Immature natural killer cell (primary cell): ENCODE results near the gene SAMHD1. TPM values are rescaled to one million over a fixed set of nuclear protein-coding genes. Genes with fewer than 3 reads are reported as not detected.
"Not testable (repeated sequence)": the region's sequence is repeated elsewhere in the genome, so short reads cannot be mapped to it uniquely, and the experiment has no call there.

Experiments used
- DNase-seq, 3 donors: peaks; one replicate each; pipeline ENCODE4 v3.0.0; 2022; ENCODE audit warnings: mixed read lengths in 1 of 3
- H3K27ac Mint-ChIP-seq, 6 donors: one replicate each; pipeline ENCODE4 v1.8.0; 2020; ENCODE audit warnings: mixed read lengths in 6 of 6, mild to moderate bottlenecking in 5 of 6, inconsistent platforms in 4 of 6, moderate library complexity in 3 of 6
- H3K27me3 Mint-ChIP-seq, 3 donors: one replicate each; pipeline ENCODE4 v1.8.0; 2020 to 2021; ENCODE audit warnings: low read depth in 3 of 3, mild to moderate bottlenecking in 3 of 3, mixed read lengths in 3 of 3, moderate library complexity in 3 of 3, inconsistent platforms in 1 of 3
- H3K36me3 Mint-ChIP-seq, 3 donors: one replicate each; pipeline ENCODE4 v1.8.0; 2020; ENCODE audit warnings: mixed read lengths in 3 of 3, inconsistent platforms in 2 of 3, mild to moderate bottlenecking in 2 of 3
- H3K4me1 Mint-ChIP-seq, 2 donors: one replicate each; pipeline ENCODE4 v1.8.0; 2020; ENCODE audit warnings: inconsistent platforms in 2 of 2, mild to moderate bottlenecking in 2 of 2, mixed read lengths in 2 of 2, moderate library complexity in 1 of 2
- H3K4me3 Mint-ChIP-seq, 5 donors: one replicate each; pipeline ENCODE4 v1.8.0; 2020; ENCODE audit warnings: mild to moderate bottlenecking in 5 of 5, mixed read lengths in 5 of 5, inconsistent platforms in 3 of 5, moderate library complexity in 3 of 5
- H3K9me3 Mint-ChIP-seq, 6 donors: one replicate each; pipeline ENCODE4 v1.8.0; 2020; ENCODE audit warnings: mild to moderate bottlenecking in 6 of 6, mixed read lengths in 6 of 6, inconsistent platforms in 4 of 6, moderate library complexity in 3 of 6
- polyA plus RNA-seq, 3 donors: library from polyadenylated mRNA; unstranded; fragments of 300-500 nt; fragmentation: Illumina TruSeq; gene quantifications; one replicate each; pipeline ENCODE4 v1.2.3, GENCODE V29; 2021

Gene SAMHD1
- polyA plus RNA-seq, 3 donors from 2014 or later = 202 to 354 (median 297) TPM

DNA sequence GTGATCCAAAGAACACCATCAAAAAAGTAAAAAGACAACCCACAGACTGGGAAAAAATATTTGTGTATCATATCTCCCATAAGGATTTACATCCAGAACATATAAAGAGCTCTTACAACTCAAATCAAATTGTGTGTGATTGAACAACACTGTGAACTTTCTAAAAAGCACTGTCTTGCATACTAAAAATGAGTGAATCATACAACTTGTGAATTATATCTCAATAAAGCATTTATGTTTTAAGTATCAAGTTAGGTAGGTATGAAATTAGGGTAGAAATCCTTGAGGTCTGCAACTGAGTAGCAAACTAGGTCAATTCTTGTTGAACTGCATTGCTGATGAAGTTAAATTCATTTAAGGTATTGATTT, 14.1 kb downstream of the SAMHD1 start:
- no peaks in the 10 kb centered on the region for H3K27me3 Mint-ChIP-seq
- peak overlapping the region; percentile 36 to 64 (median 52) for H3K4me3 Mint-ChIP-seq
- peaks cover 26 to 43% (median 32%) of the 10 kb centered on the region in 3 donors for H3K36me3 Mint-ChIP-seq
- no peaks in the 10 kb centered on the region for H3K9me3 Mint-ChIP-seq
- peaks cover 57 to 69% of the 10 kb centered on the region in 2 donors for H3K4me1 Mint-ChIP-seq
- peak overlapping the region; percentile 50 to 85 (median 78) for H3K27ac Mint-ChIP-seq
- no peak for DNase-seq

DNA sequence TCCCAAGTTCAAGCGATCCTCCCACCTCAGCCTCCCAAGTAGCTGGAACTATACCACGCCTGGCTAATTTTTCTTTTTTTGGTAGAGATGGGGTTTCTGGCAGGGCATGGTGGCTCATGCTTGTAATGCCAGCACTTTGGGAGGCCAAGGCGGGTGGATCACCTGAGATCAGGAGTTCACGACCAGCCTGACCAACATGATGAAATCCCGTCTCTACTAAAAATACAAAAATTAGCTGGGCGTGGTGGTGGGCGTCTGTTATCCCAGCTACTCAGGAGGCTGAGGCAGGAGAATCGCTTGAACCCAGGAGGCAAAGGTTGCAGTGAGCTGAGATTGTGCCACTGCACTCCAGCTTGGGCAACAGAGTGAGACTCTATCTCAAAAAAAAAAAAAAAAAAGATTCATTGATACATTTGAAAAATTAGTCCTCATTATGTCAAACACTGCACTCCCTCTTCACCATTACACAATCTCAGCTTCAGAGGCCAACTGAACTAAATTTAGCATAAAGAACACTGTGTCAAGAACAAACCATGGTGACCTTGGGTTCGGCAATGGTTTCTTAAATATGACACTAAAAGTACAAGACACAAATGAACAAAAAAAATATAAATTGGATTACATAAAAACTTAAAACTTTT, 14.6 kb downstream of the SAMHD1 start:
- DNase-seq, H3K27me3 Mint-ChIP-seq, H3K9me3 Mint-ChIP-seq: not testable (repeated sequence)
- Mint-ChIP-seq H3K27ac (peak overlapping the region; percentile 55 to 85 (median 78)), H3K4me3 (peak overlapping the region; percentile 36 to 64 (median 52)), H3K4me1 (peaks cover 59 to 71% of the 10 kb centered on the region in 2 donors), H3K36me3 (peaks cover 27 to 44% (median 33%) of the 10 kb centered on the region in 3 donors)

DNA sequence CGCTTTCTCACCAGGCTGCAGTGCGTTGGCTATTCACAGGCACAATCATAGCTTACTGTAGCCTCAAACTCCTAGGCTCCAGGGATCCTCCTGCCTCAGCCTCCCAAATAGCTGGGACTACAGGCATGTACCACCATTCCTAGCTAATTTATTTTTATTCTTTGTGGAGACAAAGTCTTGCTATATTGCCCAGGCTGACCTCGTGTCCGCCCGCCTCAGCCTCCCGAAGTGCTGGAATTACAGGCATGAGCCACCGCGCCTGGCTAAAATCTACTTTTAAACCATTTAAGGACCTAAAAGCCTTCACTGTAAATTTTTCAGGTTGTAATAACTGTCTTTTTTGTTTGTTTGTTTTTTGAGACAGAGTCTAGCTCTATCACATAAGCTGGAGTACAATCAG, 15.2 kb downstream of the SAMHD1 start:
- Mint-ChIP-seq H3K4me1 (peaks cover 58 to 71% of the 10 kb centered on the region in 2 donors), H3K27ac (peak overlapping the region in 5 of 6 donors; percentile 48 to 85 (median 68)), H3K36me3 (peaks cover 32 to 44% (median 35%) of the 10 kb centered on the region in 3 donors), H3K9me3 (no peaks in the 10 kb centered on the region), H3K4me3 (peak overlapping the region in 1 of 5 donors; percentile 63), H3K27me3 (no peaks in the 10 kb centered on the region)
- no peak for DNase-seq

DNA sequence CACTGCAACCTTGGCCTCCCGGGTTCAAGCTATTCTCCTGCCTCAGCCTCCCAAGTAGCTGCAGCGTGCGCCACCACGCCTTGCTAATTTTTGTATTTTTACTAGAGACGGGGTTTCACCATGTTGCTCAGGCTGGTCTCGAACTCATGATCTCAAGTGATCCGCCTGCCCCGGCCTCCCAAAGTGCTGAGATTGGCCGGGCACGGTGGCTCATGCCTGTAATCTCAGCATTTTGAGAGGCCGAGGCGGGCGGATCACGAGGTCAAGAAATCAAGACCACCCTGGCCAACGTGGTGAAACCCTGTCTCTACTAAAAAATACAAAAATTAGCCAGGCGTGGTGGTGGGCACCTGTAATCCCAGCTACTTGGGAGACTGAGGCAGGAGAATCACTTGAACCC, 17.9 kb downstream of the SAMHD1 start:
- Mint-ChIP-seq H3K36me3 (peaks cover 34 to 51% (median 38%) of the 10 kb centered on the region in 3 donors), H3K4me1 (peaks cover 60 to 74% of the 10 kb centered on the region in 2 donors)
- H3K27me3 Mint-ChIP-seq, H3K4me3 Mint-ChIP-seq, H3K27ac Mint-ChIP-seq, DNase-seq, H3K9me3 Mint-ChIP-seq: not testable (repeated sequence)

DNA sequence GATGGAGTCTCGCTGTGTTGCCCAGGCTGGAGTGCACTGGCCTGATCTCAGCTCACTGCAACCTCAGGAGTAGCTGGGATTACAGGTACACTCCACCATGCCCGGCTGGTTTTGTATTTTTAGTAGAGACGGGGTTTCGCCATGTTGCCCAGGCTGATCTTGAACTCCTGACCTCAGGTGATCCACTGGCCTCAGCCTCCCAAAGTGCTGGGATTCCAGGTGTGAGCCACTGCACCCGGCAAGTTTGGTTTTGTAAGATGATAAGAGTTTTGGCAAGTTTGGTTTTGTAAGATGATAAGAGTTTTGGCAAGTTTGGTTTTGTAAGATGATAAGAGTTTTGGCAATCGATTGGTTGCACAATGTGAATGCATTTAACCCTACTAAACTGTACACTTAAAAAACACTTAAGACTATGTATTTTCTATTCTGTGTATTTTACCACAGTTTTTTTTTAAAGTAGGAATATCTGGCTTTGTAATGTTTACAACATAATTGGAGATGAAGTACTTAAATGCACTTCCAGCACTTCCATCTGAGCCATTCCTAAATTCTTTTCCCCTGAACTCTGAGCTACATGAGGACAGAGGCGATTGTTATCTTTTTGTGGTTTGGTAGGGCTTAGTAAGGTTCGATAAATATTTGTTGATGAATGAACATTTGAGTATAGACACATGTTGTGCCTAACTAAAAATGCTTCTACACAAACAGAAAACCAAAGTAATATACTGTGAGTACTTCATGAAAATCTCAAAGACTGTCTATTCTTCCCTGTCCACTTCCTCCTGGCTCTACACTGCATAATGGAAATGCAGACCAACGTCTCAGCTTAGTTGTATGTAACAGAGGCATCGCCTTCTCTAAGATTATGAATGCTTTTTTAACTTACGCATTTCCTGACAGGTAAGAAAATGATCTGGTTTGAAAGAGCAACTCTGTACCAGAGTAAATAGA, 18.8 kb downstream of the SAMHD1 start:
- H3K36me3 Mint-ChIP-seq = peaks cover 34 to 52% (median 38%) of the 10 kb centered on the region in 3 donors
- DNase-seq = no peak
- peak overlapping the region; percentile 73 to 95 (median 86) for H3K27ac Mint-ChIP-seq
- no peaks in the 10 kb centered on the region for H3K9me3 Mint-ChIP-seq
- peaks cover 59 to 73% of the 10 kb centered on the region in 2 donors for H3K4me1 Mint-ChIP-seq
- H3K4me3 Mint-ChIP-seq = peak overlapping the region in 3 of 5 donors; percentile 8 to 57 (median 9)
- peaks cover 0 to 3% (median 0%) of the 10 kb centered on the region in 3 donors for H3K27me3 Mint-ChIP-seq

DNA sequence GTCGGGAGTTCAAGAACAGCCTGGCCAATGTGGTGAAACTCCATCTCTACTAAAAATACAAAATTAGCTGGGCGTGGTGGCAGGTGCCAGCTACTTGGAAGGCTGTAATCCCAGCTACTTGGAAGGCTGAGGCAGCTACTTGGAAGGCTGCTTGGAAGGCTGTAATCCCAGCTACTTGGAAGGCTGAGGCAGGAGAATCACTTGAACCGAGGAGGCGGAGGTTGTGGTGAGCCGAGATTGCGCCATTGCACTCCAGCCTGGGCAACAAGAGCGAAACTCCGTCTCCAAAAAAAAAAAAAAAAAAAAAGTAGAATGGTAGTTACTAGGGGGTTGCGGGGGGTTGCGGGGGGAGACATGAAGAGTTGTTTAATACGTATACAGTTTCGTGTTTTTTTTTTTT, 19.4 kb downstream of the SAMHD1 start:
- Mint-ChIP-seq H3K4me1 (peaks cover 52 to 66% of the 10 kb centered on the region in 2 donors), H3K27ac (peak overlapping the region; percentile 77 to 95 (median 93)), H3K36me3 (peaks cover 34 to 50% (median 34%) of the 10 kb centered on the region in 3 donors), H3K4me3 (peak overlapping the region in 4 of 5 donors; percentile 35 to 57 (median 45))
- not testable (repeated sequence) for DNase-seq, H3K27me3 Mint-ChIP-seq, H3K9me3 Mint-ChIP-seq

DNA sequence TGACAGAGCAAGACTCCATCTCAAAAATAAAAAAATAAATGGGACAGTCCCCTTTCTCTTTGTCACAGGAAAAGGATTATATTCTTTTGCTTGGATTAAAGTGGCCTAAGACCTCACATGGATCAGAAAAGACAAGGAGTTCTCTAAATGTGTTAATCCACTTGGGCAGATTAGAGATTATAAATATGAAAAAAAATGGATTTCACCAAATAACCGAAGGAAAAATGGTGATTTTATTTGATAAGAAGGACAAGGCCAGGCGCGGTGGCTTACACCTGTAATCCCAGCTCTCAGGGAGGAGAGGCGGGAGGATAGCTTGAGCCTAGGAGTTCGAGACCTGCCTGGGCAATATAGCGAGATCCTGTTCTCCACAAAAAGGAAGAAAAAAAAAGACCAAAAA, 21.8 kb downstream of the SAMHD1 start:
- DNase-seq = no peak
- Mint-ChIP-seq H3K4me3 (peak overlapping the region in 3 of 5 donors; percentile 10 to 81 (median 29)), H3K27ac (peak overlapping the region; percentile 71 to 95 (median 93)), H3K4me1 (peaks cover 42 to 47% of the 10 kb centered on the region in 2 donors), H3K27me3 (peaks cover 0 to 3% (median 0%) of the 10 kb centered on the region in 3 donors), H3K9me3 (no peaks in the 10 kb centered on the region), H3K36me3 (peaks cover 39 to 62% (median 47%) of the 10 kb centered on the region in 3 donors)

DNA sequence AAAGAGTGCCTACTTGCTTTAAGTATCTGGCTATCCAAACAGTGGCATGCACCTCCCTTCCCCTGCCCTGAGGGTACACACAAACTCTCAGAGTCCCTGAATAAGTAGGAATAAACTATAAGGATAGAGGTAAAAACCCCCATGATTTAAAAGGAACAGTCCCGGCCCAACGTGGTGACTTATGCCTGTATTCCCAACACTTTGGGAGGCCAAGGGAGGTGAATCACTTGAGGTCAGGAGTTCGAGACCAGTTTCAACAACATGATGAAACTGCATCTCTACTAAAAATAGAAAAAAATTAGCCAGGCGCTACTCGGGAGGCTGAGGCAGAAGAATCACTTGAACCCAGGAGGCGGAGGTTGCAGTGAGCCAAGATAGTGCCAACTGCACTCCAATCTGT, 22.2 kb downstream of the SAMHD1 start:
- peak overlapping the region; percentile 71 to 95 (median 84) for H3K27ac Mint-ChIP-seq
- DNase-seq = no peak
- peak overlapping the region in 3 of 5 donors; percentile 10 to 49 (median 43) for H3K4me3 Mint-ChIP-seq
- peaks cover 41 to 50% of the 10 kb centered on the region in 2 donors for H3K4me1 Mint-ChIP-seq
- H3K27me3 Mint-ChIP-seq = peaks cover 0 to 3% (median 0%) of the 10 kb centered on the region in 3 donors
- peaks cover 42 to 64% (median 51%) of the 10 kb centered on the region in 3 donors for H3K36me3 Mint-ChIP-seq
- H3K9me3 Mint-ChIP-seq = no peaks in the 10 kb centered on the region

DNA sequence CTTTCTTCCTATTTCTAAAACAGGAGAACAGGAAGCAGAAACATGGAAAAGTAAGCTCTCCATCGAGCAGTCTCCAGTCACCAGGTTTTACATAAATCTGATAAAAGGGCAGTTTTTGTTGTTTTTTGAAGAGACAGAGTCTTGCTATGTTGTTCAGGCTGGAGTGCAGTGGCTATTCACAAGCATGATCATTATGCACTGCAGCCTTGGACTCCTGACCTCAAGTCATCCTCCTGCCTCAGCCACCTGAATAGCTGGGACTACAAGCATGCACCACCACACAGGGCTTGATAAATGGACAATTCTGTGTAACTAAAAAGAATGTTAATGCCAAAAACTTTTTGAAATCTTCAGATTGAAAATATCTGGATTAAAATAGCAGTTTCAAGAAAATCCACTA, 23.8 kb downstream of the SAMHD1 start:
- H3K36me3 Mint-ChIP-seq = peaks cover 41 to 61% (median 47%) of the 10 kb centered on the region in 3 donors
- peak overlapping the region in 5 of 6 donors; percentile 11 to 51 (median 34) for H3K27ac Mint-ChIP-seq
- peaks cover 0 to 4% (median 0%) of the 10 kb centered on the region in 3 donors for H3K27me3 Mint-ChIP-seq
- H3K4me3 Mint-ChIP-seq = no peak overlapping the region
- peaks cover 38 to 49% of the 10 kb centered on the region in 2 donors for H3K4me1 Mint-ChIP-seq
- H3K9me3 Mint-ChIP-seq = no peaks in the 10 kb centered on the region
- no peak for DNase-seq

DNA sequence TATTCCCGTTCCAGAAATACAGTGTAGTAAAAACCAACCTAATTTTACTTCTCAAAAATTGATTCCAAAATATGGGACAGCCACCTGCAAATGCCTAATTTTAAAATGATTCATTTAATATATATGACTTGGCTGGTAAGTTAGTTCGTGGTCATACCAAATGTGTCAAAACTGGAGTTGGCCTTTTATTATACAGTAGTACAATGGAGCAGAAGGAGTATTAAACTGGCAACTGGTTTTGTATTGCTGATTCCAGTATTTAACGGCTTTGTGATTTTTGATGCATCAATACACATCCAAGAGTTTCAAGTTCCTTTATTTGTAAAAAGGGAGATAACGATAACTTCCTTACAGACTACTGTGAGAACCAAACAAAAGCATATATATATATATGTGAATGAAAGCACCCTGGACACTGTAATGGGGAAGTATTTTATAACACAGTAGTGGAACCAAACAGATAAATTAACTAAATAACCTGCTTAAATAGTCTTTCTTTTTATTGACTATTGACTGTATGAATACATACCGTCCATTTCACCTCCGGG, 24.8 kb downstream of the SAMHD1 start:
- H3K36me3 Mint-ChIP-seq = peaks cover 38 to 59% (median 40%) of the 10 kb centered on the region in 3 donors
- H3K9me3 Mint-ChIP-seq = no peaks in the 10 kb centered on the region
- peaks cover 0 to 5% (median 0%) of the 10 kb centered on the region in 3 donors for H3K27me3 Mint-ChIP-seq
- H3K4me3 Mint-ChIP-seq = no peak overlapping the region
- peak overlapping the region in 5 of 6 donors; percentile 11 to 75 (median 66) for H3K27ac Mint-ChIP-seq
- peaks cover 30 to 39% of the 10 kb centered on the region in 2 donors for H3K4me1 Mint-ChIP-seq
- no peak for DNase-seq

DNA sequence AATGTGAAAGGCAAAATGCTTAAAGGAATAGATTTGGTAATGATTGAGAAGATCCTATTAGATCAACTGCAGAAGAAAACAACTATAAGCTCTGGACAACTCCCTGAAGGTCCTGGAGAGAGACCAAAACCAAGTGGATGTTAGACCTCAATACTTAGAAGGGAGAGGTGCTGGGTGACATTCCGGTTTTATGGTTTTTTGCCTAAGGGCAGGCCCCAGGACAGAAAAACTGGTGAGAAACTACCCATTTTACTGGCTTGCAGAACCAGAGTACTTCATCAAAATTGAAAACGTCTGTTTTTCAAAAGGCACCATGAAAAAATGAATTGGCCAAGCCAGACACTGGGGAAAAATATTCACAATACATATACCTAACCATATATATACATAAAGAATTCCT, 26.3 kb downstream of the SAMHD1 start:
- H3K4me1 Mint-ChIP-seq = peaks cover 16 to 24% of the 10 kb centered on the region in 2 donors
- no peaks in the 10 kb centered on the region for H3K9me3 Mint-ChIP-seq

DNA sequence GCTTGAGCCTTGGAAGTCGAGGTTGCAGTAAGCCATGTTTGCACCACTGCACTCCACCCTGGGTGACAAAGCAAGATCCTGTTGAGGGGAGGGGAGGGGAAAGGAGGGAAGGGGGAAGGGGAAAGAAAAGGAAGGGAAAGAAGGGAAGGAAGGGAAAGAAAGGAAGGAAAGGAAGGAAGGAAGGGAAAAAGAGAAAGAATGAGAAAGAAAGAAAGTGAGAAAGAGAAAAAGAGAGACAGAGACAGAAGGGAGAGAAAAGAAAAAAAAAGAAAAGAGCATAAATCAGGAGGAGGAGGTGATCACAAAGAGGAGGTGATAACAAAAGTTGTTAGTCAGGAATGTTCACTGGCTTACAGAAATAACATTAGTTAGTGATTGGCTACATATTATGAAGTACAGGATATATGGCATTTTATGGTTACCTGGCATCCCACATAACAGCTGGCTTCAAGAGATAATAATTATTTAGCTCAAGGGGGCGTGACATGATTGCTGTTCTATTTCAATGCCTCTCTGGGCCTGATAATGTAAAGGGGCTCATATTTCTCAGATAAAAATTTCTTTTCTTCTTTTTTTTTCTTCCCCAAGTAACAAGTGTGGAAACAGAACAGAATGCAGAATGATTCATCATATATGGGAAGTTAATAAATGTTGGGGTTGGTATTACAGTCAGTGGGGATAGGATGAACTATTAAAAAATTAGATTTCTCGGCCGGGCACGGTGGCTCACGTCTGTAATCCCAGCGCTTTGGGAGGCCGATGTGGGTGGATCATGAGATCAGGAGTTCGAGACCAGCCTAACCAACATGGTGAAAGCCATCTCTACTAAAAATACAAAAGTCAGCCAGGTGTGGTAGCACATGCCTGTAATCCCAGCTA, 27.1 kb downstream of the SAMHD1 start:
- Mint-ChIP-seq H3K36me3 (peaks cover 24 to 41% (median 28%) of the 10 kb centered on the region in 3 donors), H3K4me3 (no peak overlapping the region), H3K9me3 (no peaks in the 10 kb centered on the region), H3K4me1 (peaks cover 11 to 24% of the 10 kb centered on the region in 2 donors), H3K27ac (peak overlapping the region; percentile 26 to 80 (median 72)), H3K27me3 (peaks cover 0 to 2% (median 0%) of the 10 kb centered on the region in 3 donors)
- DNase-seq = no peak

More for the DNA sequence above, 26.3 kb downstream of the SAMHD1 start:
- peaks cover 0 to 2% (median 0%) of the 10 kb centered on the region in 3 donors for H3K27me3 Mint-ChIP-seq
- peaks cover 27 to 49% (median 31%) of the 10 kb centered on the region in 3 donors for H3K36me3 Mint-ChIP-seq
- no peak for DNase-seq
- peak overlapping the region; percentile 26 to 84 (median 71) for H3K27ac Mint-ChIP-seq
- H3K4me3 Mint-ChIP-seq = no peak overlapping the region
